GM21367 (cell line): ENCODE results near the gene ENTHD1.
"Not testable (repeated sequence)": the region's sequence is repeated elsewhere in the genome, so short reads cannot be mapped to it uniquely, and the experiment has no call there.

Experiments
- ATAC-seq: cut with Tn5 transposase; IDR thresholded peaks from one replicate; pipeline ENCODE4 v1.9.1; 2021; ENCODE audit not compliant: unreplicated experiment

Gene ENTHD1

DNA sequence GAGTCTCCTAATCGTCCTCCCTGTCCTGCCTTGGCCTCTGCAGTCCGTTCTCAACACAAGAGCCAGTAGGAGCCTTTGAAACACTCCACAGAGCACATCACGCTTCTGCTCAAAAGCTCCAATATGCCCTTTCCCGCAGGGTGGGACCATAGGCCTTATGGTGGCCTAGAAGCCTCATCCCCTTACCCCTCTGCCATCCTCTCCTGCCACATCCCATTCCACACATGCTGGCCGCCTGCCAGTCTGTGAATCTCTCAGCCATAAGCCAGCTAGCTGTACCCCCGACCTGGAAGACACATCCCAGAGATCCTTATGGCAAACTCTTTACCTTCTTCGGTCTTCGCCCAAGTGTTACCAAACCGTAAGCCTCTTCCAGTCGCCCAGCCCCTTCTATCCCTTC is 157.8 kb downstream of the ENTHD1 start:
- no peak for ATAC-seq

DNA sequence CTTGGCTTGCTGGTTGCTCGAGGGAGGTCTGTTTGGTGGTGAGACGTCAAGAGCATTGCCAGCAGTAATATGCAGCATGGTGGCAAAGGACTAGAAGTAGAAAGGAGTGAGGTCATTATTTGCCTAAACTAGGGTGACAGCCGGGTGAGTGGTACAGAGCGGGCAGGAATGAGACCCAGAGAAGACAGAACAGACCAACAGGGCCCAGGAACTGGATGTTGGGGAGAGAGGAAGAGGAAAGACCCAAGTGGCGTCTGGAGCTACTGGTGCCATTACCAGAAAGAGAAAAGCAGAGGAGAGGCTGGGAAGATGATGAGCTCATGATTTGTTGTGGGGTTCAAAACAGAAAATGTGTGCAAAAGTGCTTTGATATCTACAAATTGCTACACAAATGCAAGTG is 158.7 kb downstream of the ENTHD1 start:
- no peak for ATAC-seq

DNA sequence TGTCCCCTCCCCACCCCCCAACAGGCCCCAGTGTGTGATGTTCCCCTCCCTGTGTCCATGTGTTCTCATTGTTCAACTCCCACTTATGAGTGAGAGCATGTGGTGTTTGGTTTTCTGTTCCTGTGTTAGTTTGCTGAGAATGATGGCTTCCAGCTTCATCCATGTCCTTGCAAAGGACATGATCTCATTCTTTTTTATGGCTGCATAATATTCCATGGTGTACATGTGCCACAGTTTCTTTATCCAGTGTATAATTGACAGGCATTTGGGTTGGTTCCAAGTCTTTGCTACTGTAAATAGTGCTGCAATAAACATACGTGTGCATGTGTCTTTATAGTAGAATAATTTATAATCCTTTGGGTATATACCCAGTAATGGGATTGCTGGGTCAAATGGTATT is 159.5 kb downstream of the ENTHD1 start:
- ATAC-seq = not testable (repeated sequence)

DNA sequence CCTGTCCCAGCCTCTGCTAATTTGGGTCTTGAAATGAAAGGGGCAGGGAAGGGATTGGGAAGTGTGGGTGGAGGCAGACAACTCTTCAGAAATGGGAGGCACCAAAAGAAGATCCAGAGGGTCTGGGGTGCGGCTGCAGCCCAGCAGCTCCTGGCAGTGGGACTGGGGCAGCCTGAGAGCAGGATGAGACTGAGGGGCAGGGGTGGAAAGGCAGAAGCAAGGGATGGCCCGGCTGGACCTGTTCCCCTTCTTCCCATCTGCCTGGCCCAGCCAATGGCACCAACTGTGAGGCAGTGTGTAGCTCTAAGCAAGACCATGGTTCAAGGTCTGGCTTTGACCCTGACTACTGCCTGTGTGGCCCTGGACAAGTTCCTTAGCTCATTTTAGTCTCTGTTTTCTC is 160.4 kb downstream of the ENTHD1 start:
- no peak for ATAC-seq

DNA sequence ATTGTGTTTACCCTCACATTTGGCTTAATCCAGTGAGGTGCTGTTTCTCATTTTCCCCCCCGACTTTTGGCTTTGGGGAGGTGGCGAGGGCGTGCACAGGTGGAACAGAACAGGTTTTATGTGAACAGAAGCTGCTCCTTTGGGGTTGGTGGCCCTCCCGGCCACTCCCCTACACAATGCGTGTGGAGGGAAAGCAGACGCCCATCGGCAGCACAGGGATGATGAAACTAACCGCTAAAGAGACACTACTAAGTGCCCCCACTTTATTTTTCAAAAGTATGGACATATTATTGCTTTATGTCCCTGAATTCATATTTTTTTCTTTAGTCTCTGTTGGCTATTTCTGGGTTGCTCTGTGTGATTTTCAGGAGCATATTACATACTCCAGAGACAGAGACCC is 160.9 kb downstream of the ENTHD1 start:
- no peak for ATAC-seq

DNA sequence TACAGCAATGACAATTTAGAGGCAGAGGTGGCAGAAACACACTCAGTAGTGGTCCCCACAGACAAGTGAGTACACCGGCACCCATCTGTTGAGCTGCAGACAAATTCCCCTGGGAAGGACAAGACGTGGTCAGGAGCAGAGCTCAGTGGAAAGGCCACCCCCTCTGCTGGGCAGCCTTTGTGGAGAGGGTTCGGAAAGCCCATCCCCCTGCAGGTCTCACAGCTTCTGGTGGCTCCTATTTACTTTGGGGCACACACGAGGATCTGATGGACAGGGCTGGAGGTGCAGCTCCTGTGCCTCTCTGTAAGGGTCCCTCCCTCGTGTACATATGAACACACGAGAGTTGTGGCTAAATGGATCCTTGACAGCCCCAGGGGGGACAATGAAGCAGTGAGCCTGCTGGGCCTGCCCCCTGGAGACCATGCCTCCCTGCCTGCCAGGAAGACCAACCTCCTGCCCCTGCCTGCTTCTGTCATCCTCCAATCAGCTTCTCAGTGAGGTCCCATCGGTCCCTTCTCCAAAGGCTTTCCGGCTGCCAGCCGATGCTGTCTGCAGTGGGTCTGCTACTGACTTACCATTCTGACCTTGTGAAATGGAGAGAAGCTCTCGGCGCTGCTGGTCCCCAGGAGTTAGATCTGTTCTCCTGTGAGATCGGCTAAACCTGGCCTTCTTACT is 161.5 kb downstream of the ENTHD1 start:
- no peak for ATAC-seq

DNA sequence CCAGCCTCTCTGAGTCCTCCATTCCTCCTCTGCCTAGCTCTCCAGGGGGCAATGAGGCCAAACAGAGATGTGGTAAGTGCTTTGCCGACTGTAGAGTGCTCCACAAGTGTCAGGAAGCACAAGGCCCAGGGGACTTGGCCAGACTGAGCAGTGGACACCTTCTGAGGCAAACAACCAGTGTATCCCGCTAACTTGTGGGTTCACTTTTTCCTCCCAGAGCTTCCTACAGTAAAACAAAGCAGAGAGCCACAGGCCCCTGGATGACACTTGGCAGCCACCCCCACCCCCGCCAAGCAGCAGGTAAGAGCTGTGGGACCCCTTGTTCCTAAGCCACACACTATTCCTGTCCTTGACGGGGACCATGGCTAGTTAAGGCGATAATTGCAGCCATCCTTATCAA is 162.1 kb downstream of the ENTHD1 start:
- no peak for ATAC-seq

DNA sequence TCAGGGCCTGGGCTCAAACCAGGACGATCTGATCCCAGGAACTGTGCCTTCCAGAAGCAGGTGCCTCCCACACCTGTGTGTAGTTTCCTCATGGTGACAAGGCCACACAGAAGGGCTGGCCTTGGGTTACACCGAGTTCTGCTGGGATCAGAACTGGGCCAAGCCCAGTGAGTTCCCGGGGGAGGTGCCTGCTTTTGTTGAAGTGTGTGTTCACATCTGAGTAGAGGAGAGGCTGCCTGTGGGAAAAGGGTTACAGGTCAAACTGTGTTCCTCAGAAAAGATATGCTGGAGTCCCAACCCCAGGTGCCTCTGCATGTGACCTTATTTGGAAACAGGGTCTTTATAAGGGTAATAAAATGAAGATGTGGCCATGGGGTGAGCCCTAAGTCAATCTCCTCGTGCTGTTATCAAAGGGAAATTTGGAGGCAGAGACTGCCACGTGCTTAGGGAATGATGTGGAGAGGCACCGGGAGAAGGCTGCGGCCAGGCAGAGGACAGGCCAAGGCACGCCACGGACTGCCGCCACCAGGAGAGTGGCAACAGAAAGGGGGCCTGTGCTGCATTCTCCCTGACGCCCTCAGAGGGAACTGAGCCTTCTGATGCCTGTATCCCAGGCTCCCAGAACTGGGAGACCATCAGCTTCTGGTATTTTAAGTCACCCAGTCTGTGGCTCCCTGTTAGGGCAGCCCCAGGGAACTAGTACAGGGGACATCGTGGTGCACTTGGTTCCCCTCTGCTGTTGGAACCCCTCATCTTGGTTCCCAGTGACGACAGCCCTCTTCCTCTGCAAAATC is 164.2 kb downstream of the ENTHD1 start:
- ATAC-seq = no peak

DNA sequence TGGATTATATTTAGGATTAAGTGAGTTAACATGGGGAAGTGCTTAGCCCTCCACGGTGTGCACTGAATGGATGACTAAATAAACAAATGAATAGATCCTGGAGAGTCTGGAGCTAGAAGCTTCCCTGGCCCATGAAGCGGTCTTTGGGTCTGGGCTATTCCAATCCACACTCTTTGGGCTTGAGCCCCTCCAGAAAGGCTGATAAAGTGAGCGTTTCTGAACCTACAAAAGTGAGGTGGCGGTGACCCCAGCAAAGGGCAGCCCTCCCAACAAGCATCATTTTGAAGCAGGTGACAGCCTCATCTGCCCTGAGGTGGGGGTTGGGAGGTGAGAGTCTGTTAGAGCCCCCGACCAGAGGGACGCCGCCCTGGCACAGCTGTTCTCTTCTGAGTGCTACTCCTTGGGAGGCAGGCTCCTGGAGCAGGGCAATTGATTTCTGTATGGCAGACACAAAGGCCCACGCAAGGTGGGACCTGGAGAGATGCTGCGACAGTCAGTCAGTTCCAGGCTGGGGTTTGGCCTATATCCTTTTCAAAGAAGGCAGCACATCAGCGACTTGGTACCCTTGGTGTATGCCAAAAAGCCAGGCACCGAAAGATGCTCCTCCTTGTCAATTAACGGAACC is 165.2 kb downstream of the ENTHD1 start:
- no peak for ATAC-seq

DNA sequence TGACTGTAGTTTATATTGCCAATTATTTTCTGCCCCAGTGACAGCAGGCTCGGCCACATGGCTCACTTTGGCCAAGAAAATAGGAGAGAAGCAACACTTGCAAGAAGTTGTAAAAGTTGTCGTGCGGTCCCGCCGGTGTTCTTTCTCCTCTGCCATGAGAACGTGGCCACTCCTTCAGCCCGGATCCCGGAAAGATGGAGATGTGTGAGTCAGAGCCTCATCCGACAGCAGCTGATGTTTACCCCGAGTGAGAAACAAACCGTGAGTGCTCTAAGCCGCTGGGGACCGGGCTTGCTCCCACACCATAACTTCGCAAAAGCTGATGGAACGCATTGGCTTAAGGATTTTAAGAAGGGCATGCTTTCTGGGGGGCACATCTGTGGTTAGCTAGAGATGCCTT is 166.0 kb downstream of the ENTHD1 start:
- ATAC-seq = no peak

DNA sequence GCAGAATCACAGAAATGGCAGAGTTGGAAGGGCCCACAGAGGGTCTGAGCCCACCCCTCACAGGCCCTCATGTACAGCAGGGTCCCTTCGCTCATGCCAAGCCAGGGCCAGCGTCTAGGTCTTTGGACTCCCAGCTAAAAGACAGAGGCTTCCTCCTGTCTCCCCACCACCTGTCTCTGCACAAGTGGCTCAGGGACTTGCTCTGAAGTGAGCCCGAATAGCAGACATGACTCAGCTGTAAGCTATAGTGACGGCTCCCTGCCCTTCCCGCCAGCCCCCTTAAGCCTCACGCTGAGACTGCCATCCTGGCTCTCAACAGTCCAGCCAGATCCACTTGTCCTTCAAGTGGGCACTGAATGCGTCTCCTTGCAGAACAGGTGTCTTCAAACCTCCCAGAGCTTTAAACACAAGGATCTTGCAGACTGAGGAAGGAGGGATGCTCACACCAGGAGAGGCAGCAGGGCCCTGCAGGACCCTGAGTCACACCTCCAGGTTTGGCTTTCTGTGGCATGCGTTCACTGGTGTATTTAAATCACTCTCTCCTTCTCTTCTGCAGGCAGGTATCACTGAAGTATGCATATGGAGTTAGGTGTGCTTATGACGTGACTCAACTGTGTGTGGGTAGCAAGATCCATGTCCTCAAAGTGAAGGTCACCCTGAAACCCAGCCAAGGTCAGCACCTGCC is 168.1 kb downstream of the ENTHD1 start:
- ATAC-seq = no peak

DNA sequence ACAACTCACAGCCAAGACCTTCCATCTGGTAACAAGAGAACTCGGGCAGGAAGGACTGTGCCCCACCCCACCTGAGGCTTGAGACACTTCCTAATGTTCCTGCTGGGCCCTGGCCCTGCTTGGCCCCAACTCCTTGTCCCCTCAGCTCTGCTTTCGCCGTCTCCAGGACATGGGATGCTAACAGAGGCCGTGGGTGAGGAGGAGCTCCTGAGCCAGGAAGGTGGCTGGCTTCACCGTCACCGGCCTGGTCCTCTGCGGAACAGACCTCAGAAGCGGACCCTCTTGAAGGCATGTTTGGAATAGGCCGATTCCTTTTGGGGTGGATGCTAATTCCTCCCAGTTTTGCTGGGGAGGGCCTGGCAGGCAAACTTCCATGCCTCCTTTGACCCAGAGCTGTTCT is 168.7 kb downstream of the ENTHD1 start:
- ATAC-seq = no peak

DNA sequence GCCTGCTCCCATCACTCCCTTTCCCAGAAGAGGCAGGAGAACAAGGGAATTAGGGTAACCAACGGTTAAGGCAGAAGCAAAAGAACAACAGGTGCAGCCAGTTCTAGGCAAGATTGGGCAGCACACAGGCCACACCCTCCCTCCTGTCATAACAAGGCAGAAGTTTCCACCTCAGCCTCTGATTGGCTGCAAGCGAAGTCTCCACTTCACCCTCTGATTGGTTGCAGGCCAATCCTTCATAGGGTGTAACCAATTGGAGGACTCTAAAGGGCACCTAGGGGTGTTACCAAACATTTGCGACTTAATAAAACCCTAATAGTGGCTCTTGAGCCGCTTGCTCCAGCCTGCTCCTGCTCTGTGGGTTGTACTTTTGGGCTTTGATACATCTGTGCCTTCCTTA is 169.2 kb downstream of the ENTHD1 start:
- ATAC-seq = no peak

DNA sequence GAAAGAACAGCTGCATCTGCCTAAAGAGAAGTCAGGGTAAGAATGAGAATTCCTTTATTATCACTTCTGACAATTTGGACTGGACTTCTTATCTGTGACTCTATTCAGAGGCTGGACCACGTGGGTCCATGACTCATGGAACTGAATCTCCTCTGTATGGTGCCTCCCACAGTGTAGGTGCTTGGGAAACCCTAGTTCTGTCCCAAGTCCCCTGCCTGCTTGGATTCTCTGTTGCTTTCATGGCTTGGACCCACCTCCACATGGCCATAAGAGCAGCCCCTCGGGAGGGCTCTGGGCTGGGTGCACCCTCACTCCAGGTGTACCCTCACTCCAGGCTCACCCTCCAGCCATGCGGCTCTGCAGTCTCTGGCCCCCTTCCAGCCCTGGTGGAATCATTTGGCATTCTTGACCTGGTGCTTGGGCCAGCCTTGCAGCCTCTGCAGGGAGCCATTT is 169.6 kb downstream of the ENTHD1 start:
- no peak for ATAC-seq

DNA sequence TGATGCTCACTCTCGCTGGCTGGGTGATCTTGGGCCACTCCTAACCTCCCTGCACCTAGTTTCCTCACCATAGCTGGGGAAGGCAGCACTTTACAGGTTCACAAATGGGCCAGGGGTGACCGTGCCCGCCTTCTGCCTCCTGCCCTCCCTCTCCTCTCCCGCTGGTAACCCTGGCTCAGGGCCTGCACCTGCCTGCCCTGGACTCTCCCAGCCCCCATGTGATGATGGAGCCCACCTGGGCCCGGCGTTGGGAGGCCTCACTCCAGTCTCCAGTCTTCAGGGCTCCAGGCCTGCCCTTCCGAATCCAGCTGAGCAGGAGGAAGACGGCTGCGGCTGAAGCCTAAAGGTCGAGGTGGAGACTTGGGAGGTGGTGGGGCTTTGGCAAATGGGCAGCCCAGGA is 170.1 kb downstream of the ENTHD1 start:
- ATAC-seq = no peak

DNA sequence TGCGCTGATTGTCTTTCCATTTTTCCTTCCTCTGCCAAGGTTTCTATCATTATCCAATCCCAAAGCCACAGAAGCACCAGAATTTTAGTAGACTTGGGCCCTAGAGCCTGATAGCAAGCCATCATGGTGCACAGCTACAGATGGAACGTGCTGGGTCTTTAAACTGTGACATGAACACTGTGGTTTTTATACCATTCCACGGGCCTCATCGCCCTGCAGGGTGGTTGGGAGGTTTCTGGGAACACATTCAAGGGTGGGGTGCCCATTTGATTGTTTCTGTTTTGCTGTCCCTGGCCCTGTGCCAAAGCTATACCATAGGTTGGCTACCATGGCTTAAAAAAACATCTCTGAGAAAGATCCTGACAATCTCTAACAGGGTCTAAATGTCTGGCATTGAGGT is 171.1 kb downstream of the ENTHD1 start:
- ATAC-seq = no peak

DNA sequence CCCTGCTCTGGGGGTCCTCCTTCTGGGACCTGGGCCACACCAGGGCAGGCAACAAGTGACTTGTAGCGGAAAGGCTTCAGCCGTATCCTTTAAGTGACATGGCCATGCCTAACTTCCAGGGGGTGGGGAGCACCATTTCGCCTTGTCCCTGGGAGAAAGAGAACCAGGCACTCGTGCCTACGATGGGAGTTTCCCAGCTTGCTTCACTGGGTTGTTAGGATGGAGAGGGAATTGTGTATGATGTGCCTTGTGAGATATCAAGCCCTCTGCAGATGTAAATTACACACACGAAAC is 171.6 kb downstream of the ENTHD1 start:
- ATAC-seq = no peak

DNA sequence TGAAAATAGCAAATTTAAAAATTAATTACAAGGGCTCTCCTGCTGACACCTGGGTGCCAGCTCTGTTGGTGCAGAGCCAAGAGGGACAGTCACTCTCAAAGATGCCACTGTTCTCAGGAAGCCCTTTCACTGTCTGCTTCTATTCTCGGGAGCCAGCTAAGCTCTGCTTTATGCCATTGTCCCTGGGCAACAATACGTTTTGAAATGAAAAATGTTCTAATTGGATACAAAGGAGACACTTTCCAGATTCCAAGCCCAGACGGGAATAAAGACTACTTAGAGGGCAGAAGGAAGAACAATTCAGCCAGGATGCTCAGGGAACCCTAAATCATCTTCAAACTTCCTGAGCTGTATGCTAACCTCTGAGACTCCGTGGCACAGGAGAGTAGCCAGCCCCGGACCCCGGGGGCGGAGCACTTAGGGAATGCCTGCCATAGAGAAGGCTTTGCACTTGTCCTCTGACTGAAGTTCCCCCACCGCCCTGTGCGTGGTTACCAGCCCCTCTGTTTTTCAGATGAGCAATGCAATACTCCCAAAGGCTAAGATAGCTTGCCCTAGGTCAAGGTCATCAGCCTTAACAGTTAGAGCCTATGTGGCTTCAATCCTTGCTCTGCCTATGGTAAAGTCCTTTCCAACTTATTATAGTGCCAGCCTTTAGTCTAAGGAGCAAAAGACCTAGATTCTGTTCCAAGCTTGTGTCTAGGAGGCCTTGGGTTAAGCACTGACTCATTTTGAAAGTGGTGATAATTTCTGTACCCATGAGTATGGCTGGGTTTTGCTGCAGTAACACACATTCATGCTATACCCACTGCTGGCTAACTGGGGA is 172.1 kb downstream of the ENTHD1 start:
- ATAC-seq = no peak

DNA sequence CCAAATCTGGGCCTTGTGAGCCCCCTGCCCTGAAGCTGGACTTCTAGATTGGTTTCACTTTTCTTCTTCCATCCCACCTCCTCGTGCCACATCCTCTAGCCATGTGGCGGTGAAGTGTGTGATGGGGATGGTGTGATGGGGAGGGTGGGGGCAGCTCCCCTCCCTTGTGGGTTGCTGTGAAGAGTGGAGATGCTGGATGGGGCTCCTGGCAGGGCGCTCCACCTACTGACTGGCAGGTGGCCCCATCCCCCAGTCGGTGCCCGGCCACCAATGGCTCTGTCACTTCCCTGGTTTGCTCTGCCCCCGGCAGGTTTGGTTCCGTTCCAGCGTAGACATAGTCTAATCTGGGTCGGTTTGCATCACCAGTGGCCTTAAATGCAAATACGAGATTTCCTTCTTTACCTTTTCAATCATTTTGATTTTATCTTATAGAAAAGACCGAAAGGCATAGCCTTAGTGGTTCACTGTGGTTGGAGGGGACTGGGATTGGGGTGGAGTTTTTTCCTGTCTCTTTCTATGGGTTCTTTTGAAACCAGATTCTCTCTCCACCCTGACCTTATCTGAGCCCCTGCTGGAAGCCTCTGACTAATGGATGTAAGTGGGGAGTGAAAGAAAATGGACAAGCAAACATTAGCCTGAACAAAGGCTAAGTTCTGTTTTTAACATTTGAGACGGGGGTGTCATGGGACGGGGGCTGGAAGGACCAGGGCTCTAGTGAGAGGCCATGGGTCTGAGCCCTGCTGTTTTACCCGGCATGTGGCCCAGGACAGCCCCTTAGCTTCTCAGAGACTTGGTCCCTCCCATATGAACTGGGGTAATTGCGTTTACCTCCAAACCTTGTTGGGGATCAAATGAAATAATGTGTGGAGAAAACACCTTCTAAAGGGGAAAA is 173.8 kb downstream of the ENTHD1 start:
- no peak for ATAC-seq

DNA sequence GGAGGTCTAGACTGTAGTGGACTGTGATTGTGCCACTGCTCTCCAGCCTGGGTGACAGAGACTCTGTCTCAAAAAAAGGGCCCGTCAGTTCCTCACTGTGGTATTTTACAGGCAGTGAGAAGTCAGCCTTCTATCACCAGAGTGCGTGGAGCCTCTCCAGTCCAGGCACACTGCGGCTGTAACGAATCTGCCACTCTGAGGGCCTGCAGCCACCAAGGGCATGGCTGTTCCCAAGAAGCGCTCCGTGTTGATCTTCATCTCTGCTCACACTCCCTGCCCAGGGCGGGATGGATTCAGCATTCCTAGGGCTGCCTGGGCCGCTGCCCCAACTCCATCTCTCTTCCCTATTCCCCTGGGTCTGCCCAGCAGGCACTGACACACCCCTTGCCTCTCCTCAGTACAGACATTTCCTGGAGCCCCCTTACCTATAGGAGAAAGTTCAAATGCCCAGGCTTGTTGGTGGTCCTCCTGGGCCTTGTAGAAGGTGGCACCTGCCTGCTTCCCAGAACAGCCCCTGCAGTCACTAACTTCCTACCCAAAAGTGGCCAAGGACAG is 174.6 kb downstream of the ENTHD1 start:
- no peak for ATAC-seq
